ENCODE results near the gene RAB25.
"Not testable (repeated sequence)": the region's sequence is repeated elsewhere in the genome, so short reads cannot be mapped to it uniquely, and the experiment has no call there.

Gene RAB25

GRCh38 chr1:156060937-156061636 lies at the start of gene RAB25:
RAB25 (plus strand) TSS chr1:156061160; CDS start chr1:156061401, 241 bp downstream.
- DNase-seq (ENCODE audit: low read depth) = no peak

DNA sequence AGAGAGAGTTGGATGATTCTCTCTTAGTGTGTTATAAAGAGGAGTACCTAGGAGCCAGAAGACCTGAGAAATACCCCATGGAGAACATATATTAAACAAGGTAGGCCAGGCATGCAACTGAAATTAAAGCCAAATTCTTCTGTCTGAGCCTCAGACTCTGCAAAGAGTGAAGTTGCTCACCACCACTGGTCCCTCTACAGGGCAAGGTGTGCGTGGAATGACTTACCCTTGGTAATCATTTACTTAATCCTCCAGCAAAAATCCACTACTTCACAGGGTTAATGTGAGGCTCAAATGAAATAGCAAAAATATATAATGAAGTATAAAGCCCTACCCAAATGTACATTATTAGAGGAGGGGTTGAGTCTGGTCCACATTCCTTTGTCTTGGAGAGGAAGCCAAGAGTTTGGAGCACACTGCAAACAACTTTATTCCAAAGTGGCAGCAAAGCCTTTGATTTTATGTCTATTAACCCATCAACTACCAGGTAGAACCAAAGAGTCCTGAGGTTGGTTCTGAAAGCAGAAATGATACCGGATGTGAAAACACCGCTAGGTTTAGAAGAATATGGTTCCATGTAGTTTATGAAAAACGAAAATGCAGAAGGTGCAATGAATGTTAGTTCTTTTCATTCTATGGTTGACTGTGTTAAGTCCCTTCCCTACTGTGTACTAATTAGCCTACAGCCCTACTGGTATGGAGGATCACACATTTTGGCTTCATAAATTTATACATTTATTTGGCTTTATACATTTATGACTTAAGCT lies 48.7 kb upstream of the RAB25 start:
- no peak for DNase-seq (ENCODE audit: low read depth)

DNA sequence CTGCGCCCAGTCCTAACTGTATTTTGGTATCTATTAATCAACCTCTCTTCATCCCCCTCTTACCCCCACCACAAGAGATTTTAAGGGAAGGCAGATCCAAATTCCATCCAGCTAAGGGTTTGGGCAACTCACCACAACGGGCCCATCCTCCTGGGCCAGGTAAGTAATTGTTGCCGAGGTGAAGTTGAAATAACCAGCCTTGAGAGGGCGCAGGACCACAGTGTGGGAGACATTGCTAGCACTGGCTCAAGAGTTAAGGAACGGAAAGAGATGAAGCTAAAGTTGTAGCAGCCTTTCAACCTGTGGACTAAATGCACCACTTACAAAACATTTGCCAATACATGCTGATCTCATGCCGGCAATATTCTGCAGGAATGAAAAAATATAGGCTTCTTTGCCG lies 46.1 kb upstream of the RAB25 start:
- DNase-seq (ENCODE audit: low read depth) = no peak

DNA sequence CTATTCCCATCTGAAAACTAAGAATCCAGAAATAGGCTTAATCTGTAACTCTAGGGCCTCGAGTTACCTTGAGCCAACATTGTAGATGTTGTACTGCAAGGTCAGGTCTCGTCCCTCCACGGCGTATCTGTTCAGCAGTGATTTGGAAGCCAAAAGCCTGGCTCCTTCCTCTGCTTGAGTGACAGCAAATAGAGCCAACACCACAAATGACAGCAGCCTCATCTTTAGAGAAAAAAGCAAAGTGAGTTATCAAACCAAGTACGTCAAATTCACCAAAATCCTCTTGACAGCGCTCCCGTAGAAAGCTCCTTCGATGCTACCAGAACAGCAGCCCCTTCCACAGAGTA lies 41.0 kb upstream of the RAB25 start:
- DNase-seq (ENCODE audit: low read depth) = no peak

GRCh38 chr1:156020293-156021092 lies 40.5 kb upstream of the RAB25 start, which contains the start of gene SSR2:
SSR2 (minus strand) TSS chr1:156020951; CDS start chr1:156020167, 784 bp downstream.
- DNase-seq (ENCODE audit: low read depth) = peak; percentile 82

DNA sequence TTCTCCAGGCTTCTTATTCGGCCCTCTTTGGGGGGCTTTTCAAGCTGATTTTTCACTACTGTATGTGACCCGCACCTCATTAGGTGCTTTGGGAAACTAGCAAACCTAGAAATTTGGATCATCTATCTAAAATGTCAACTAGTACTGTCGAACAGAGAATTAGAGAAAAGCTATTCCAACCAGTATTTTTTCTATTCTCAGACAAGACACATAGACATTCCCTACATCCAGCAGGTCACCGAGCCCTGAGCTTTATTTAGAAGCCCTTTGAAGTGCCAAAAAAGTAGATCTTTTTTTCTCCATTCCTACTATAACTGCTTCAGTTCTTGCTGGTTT lies 39.9 kb upstream of the RAB25 start:
- no peak for DNase-seq (ENCODE audit: low read depth)

DNA sequence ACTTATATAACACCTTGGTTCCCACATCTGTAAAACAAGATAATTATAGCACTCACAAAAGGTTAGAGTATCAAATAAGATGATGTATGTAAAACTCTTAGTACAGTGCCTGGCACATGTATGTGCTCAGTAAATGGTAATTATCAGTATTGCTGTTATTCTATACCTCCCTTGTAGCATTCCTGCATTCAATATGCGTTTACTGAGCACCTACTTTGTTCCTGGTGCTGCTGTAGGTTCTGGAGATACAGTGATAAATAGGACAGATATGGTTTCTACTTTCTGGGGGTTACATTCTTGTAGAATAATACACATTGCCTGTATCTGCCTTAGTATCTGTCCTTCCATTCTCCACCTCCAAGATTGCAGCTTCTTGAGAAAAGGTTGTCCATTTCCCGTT lies 39.0 kb upstream of the RAB25 start:
- DNase-seq (ENCODE audit: low read depth) = no peak

DNA sequence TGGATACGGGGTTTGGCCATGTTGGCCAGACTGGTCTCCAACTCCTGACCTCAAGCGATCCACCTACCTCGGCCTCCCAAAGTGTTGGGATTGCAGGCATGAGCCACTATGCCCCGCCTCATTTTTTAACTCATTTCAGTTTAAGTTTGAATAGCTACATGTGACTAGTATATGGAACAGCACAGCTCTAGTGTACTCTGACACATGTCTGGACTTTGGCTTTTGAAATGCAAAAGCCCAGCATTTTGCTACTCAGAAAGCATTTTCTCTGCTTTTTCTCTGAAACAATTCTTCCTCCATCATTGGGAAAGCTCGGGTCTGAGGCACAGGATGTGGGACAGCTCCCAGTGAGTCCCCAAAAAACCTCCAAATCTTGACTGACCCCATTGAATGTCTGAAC lies 36.2 kb upstream of the RAB25 start:
- no peak for DNase-seq (ENCODE audit: low read depth)

- DNase-seq (ENCODE audit: low read depth) = no peak
Measured at GRCh38 chr1:156025876-156026275, 35.1 kb upstream of the RAB25 start.

- DNase-seq (ENCODE audit: low read depth) = no peak
Measured at GRCh38 chr1:156026588-156026987, 34.4 kb upstream of the RAB25 start.

DNA sequence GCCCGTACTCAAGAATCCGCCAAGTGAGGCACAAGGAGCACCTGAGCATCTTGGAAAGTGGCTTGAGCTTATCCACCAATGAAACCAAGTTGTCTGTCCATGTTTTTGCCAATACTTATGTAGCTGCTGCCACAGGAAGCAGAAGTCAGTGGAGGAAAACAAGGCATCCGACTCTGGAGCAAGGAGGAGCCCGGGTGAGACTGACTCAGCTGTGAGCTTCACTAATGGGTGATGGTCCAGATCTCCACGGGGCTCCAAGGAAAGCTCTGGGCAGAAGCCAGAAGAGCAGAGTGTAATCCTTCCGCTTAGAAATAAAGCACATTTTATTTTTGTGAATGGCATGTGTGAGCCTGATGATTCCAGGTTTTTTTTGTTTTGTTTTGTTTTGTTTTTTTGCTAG lies 27.9 kb upstream of the RAB25 start:
- no peak for DNase-seq (ENCODE audit: low read depth)

- DNase-seq (ENCODE audit: low read depth) = not testable (repeated sequence)
Measured at GRCh38 chr1:156034991-156035390, 26.0 kb upstream of the RAB25 start.

DNA sequence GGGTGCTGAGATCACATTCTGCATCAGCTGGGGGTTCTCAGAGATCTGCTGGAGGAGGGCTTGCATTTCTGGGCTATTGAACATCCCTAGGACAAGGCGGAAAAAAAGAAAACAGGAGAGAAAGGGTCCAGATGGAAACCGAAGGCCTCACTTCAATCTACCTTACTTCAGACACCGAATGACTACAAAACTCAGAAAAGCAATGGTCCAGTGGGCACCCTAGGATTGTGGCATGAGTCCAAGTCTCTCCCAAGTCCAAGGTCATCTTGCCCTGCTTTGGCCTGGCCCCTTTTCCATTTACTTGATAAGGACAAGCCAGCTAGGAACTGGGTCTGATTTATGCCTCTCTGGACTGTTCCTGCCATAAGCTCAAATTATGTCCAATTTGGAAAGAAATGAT lies 18.1 kb upstream of the RAB25 start:
- DNase-seq (ENCODE audit: low read depth) = no peak

DNA sequence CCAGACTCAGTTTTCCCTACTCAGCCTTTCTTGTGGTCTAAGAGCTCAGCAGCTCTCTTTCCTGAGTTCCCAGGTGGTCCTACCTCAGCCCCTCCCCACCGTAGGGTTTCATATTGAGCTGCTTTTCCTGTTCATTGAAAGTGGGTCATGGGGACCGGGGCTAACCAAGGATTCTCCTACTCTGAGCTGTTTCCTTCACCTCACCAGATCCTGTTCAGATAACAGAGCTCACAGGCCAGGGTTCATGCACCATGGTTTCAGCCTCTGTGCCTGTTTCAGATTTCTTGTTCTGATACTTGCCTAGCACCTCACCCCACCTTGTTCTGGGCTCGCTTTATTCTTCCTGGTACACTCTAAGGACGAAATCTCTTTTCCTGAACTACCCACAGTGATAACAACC lies 15.9 kb upstream of the RAB25 start:
- no peak for DNase-seq (ENCODE audit: low read depth)

GRCh38 chr1:156048663-156049258 lies 12.2 kb upstream of the RAB25 start:
- no peak for DNase-seq (ENCODE audit: low read depth)

- DNase-seq (ENCODE audit: low read depth) = no peak
Measured at GRCh38 chr1:156050376-156050775, 10.6 kb upstream of the RAB25 start.

- DNase-seq (ENCODE audit: low read depth) = no peak
Measured at GRCh38 chr1:156051011-156051725, 9.8 kb upstream of the RAB25 start.

- DNase-seq (ENCODE audit: low read depth) = peak; percentile 69
Measured at GRCh38 chr1:156052862-156053767, 7.8 kb upstream of the RAB25 start.

- peak; percentile 87 for DNase-seq (ENCODE audit: low read depth)
Measured at GRCh38 chr1:156053768-156054499, 7.0 kb upstream of the RAB25 start, which contains the start of gene UBQLN4. UBQLN4 (minus strand) TSS chr1:156053798; CDS start chr1:156053701, 97 bp downstream.

Data from fibroblast of gingiva (primary cell).